Amniotic stem cell (primary cell): ENCODE data around the gene ZC3HAV1.
A peak's percentile ranks its signal among the peaks of the same experiment; 100 is the strongest.
"Not testable (repeated sequence)": the region's sequence is repeated elsewhere in the genome, so short reads cannot be mapped to it uniquely, and the experiment has no call there.

Source experiments
- DNase-seq: peaks from one replicate; lab custom pipeline; 2025; lab: John Stamatoyannopoulos, UW

The ZC3HAV1 gene

GRCh38 chr7:139109188-139109982, at the start of gene ZC3HAV1:
Gene ZC3HAV1, minus strand, starts transcription at chr7:139109720. Its CDS starts 389 bp downstream, at chr7:139109331.
- DNase-seq, result peak; percentile 74

- DNase-seq, result no peak
These were observed 44.3 kb upstream of the ZC3HAV1 start for GRCh38 chr7:139153832-139154231.

- DNase-seq, result no peak
These were observed 42.6 kb upstream of the ZC3HAV1 start for GRCh38 chr7:139152149-139152548.

- DNase-seq, result no peak
These were observed 29.6 kb upstream of the ZC3HAV1 start for GRCh38 chr7:139139150-139139549.

- DNase-seq, result peak; percentile 76
These were observed 24.0 kb upstream of the ZC3HAV1 start for GRCh38 chr7:139133335-139134139.

GRCh38 chr7:139132887-139133286, 23.4 kb upstream of the ZC3HAV1 start:
- DNase-seq, result no peak

- no peak for DNase-seq
These were observed 22.1 kb upstream of the ZC3HAV1 start for GRCh38 chr7:139131601-139132041.

GRCh38 chr7:139129814-139130213, 20.3 kb upstream of the ZC3HAV1 start:
- DNase-seq, result not testable (repeated sequence)

GRCh38 chr7:139127648-139128047, 18.1 kb upstream of the ZC3HAV1 start:
- no peak for DNase-seq

- no peak for DNase-seq
These were observed 16.1 kb upstream of the ZC3HAV1 start for GRCh38 chr7:139125657-139126056.

GRCh38 chr7:139124995-139125394, 15.5 kb upstream of the ZC3HAV1 start:
- DNase-seq, result not testable (repeated sequence)

- no peak for DNase-seq
These were observed 14.8 kb upstream of the ZC3HAV1 start for GRCh38 chr7:139124084-139124914.

- DNase-seq, result no peak
These were observed 9.9 kb upstream of the ZC3HAV1 start for GRCh38 chr7:139119486-139119849.

GRCh38 chr7:139118805-139119485, 9.4 kb upstream of the ZC3HAV1 start:
- no peak for DNase-seq

- DNase-seq, result no peak
These were observed 8.8 kb upstream of the ZC3HAV1 start for GRCh38 chr7:139118234-139118804.

- no peak for DNase-seq
These were observed 8.2 kb upstream of the ZC3HAV1 start for GRCh38 chr7:139117599-139118233.

- no peak for DNase-seq
These were observed 7.5 kb upstream of the ZC3HAV1 start for GRCh38 chr7:139116999-139117398.

- no peak for DNase-seq
These were observed 5.6 kb upstream of the ZC3HAV1 start for GRCh38 chr7:139115104-139115503.

GRCh38 chr7:139114585-139114984, 5.1 kb upstream of the ZC3HAV1 start:
- DNase-seq, result no peak

GRCh38 chr7:139114018-139114417, 4.5 kb upstream of the ZC3HAV1 start:
- DNase-seq, result no peak

- no peak for DNase-seq
These were observed 3.3 kb upstream of the ZC3HAV1 start for GRCh38 chr7:139112741-139113250.
